Panc1 (cell line): Measurements from ENCODE around the gene ANK3. TPM values are rescaled to one million over a fixed set of nuclear protein-coding genes. Genes with fewer than 3 reads are reported as not detected.

Experiments
- ATAC-seq: fragments of 200-7000 bp; cut with Tn5 transposase; 2 replicates; pipeline ENCODE4 v1.9.1; 2020; ENCODE audit warnings: mild to moderate bottlenecking, moderate library complexity
- BruUV-seq: library from RNA; stranded (reverse); fragments of 400-500 nt; replicated peaks from 2 replicates; lab custom pipeline; 2021; lab: Mats Ljungman, UMichigan
- CTCF ChIA-PET: fragments of 300-600 bp; sonication (Branson Sonifier 250); formaldehyde crosslinking; loops from one replicate; lab custom pipeline; 2022; ENCODE audit warnings: antibody characterized with exemption; lab: Charles Lee
- POLR2A ChIA-PET: fragments of 300-600 bp; sonication (Branson Sonifier 250); formaldehyde crosslinking; loops from one replicate; lab custom pipeline; 2022; ENCODE audit warnings: antibody characterized with exemption; lab: Charles Lee
- DNase-seq: peaks from one replicate; pipeline ENCODE4 v3.0.0-alpha.2; 2010; ENCODE audit warnings: low read depth, low spot score
- H3K27ac ChIP-seq: 2 replicates; pipeline ENCODE4 v1.5.1; 2011; ENCODE audit warnings: mild to moderate bottlenecking, low read length, inconsistent platforms
- H3K27me3 ChIP-seq: fragments of 200-500 bp; sonication (Bioruptor generic); 2 replicates; pipeline ENCODE4 v1.6.0; 2014; ENCODE audit warnings: low read length, inconsistent platforms; ENCODE audit not compliant: control insufficient read depth, insufficient read depth
- H3K36me3 ChIP-seq: fragments of 200-500 bp; sonication (Bioruptor generic); 2 replicates; pipeline ENCODE4 v1.5.1; 2014; ENCODE audit warnings: inconsistent platforms, mild to moderate bottlenecking, low read length, moderate library complexity; ENCODE audit not compliant: control insufficient read depth, insufficient read depth
- H3K4me1 ChIP-seq: 2 replicates; pipeline ENCODE4 v1.5.1; 2011; ENCODE audit warnings: inconsistent platforms, mild to moderate bottlenecking, low read length, moderate library complexity; ENCODE audit not compliant: control insufficient read depth, insufficient read depth
- H3K4me3 ChIP-seq, 2 experiments: 2 replicates each; pipeline ENCODE4 v1.5.1; 2011 to 2012; ENCODE audit warnings: low read depth in 2 of 2, low read length in 2 of 2, mild to moderate bottlenecking in 2 of 2, inconsistent platforms in 1 of 2, moderate library complexity in 1 of 2
- H3K9me3 ChIP-seq: fragments of 200-500 bp; sonication (Bioruptor generic); 2 replicates; pipeline ENCODE4 v1.5.1; 2014; ENCODE audit warnings: low read depth, mild to moderate bottlenecking, inconsistent platforms, low read length, moderate library complexity; ENCODE audit not compliant: control insufficient read depth, insufficient read depth
- POLR2AphosphoS5 ChIP-seq: IDR thresholded peaks from 2 replicates; pipeline ENCODE4 v1.6.1; 2012; ENCODE audit warnings: mild to moderate bottlenecking, low read depth, low read length, moderate library complexity
- SIN3A ChIP-seq: IDR thresholded peaks from 2 replicates; pipeline ENCODE4 v1.6.1; 2012; ENCODE audit warnings: low read depth, mild to moderate bottlenecking, low read length, moderate library complexity, borderline replicate concordance; ENCODE audit not compliant: insufficient read depth
- TCF7L2 ChIP-seq: IDR thresholded peaks from 2 replicates; pipeline ENCODE4 v1.6.1; 2011; ENCODE audit warnings: mild to moderate bottlenecking, low read depth, low read length, inconsistent platforms
- in situ Hi-C: cut with HindIII; loops from 2 replicates; pipeline ENCODE4 v1.10.0; 2016; ENCODE audit warnings: low sequenced_read_pairs, low pct_unique_long_range_greater_than_20kb
- intact Hi-C: fragments of 100-400 bp; cut with micrococcal nuclease; formaldehyde crosslinking; loops from one replicate; pipeline ENCODE4 v1.10.0; 2022; ENCODE audit not compliant: unreplicated experiment
- total RNA-seq: library from RNA; stranded (reverse); gene quantifications from one replicate; pipeline ENCODE4 v1.2.1, GENCODE V29; 2021; ENCODE audit not compliant: unreplicated experiment
- TF ChIP-seq, protein P1 (sequence below): fragments of 450-650 bp; IDR thresholded peaks from 2 replicates; pipeline ENCODE4 v1.5.1; 2017; ENCODE audit warnings: mild to moderate bottlenecking
- TF ChIP-seq, protein P2 (sequence below), 2 experiments: IDR thresholded peaks; 2 replicates each; pipeline ENCODE4 v1.6.1; 2011 to 2012; ENCODE audit warnings: low read depth in 2 of 2, control low read depth in 1 of 2, low read length in 1 of 2, mild to moderate bottlenecking in 1 of 2, moderate library complexity in 1 of 2; ENCODE audit not compliant: insufficient read depth in 1 of 2

Gene ANK3
- total RNA-seq, 1 experiment from 2014 or later: 2.5 TPM

DNA sequence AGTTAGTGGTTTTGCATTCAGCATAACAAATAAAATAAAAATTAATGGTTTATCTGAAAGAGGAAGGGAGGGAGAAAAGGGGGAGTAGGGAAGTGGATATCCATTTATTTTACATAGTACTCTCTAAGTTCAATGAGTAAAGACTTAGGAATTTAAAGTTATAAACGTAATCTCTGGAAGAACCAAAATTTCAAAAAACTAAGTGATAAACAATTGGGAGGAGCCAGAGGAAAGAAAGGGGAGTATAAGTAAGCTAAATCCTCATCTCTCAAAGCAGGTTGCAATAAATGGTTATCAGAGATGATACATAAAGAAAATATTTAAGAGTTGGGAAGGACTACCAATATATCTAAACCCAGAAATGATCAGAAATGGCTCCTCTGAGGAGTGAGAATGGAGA lies 46.4 kb downstream of the ANK3 start:
- ATAC-seq: no peak

DNA sequence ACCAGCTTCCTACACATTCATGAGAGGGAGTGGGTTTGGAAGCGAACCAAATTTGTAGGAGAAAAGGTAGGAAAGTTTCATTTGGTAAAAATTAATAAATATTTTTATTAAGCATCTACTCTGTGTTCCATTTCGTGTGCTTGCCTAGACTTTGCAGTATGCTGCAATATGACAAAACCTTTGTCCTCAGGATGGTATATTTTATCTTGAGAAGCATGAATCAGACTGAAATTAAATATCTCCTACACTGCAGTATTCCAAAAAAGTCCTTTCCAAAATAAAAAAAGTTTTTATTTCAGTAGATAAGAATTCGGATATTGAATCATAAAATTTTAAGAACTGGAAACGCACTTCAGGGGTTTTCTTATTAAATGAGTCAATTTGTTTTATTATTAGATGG lies 47.7 kb downstream of the ANK3 start:
- Histone ChIP-seq H3K36me3 (no peaks in the 10 kb centered on the region), H3K4me3 (no peak overlapping the region), H3K9me3 (no peaks in the 10 kb centered on the region), H3K4me1 (no peaks in the 10 kb centered on the region), H3K27ac (no peak overlapping the region), H3K27me3 (peaks cover 2% of the 10 kb centered on the region; the same call in 1 of the 2 replicates)
- no peak for ATAC-seq
- DNase-seq: no peak
- in situ Hi-C loops: no loop called here
- intact Hi-C loops: no loop called here
- ChIA-PET POLR2A (no interaction called here), CTCF (no interaction called here)
- BruUV-seq: no TSS peak
- TF ChIP-seq POLR2AphosphoS5 (no peak), SIN3A (no peak), TCF7L2 (no peak)
- TF ChIP-seq, protein P1, sequence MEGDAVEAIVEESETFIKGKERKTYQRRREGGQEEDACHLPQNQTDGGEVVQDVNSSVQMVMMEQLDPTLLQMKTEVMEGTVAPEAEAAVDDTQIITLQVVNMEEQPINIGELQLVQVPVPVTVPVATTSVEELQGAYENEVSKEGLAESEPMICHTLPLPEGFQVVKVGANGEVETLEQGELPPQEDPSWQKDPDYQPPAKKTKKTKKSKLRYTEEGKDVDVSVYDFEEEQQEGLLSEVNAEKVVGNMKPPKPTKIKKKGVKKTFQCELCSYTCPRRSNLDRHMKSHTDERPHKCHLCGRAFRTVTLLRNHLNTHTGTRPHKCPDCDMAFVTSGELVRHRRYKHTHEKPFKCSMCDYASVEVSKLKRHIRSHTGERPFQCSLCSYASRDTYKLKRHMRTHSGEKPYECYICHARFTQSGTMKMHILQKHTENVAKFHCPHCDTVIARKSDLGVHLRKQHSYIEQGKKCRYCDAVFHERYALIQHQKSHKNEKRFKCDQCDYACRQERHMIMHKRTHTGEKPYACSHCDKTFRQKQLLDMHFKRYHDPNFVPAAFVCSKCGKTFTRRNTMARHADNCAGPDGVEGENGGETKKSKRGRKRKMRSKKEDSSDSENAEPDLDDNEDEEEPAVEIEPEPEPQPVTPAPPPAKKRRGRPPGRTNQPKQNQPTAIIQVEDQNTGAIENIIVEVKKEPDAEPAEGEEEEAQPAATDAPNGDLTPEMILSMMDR: no peak
- TF ChIP-seq, protein P2, sequence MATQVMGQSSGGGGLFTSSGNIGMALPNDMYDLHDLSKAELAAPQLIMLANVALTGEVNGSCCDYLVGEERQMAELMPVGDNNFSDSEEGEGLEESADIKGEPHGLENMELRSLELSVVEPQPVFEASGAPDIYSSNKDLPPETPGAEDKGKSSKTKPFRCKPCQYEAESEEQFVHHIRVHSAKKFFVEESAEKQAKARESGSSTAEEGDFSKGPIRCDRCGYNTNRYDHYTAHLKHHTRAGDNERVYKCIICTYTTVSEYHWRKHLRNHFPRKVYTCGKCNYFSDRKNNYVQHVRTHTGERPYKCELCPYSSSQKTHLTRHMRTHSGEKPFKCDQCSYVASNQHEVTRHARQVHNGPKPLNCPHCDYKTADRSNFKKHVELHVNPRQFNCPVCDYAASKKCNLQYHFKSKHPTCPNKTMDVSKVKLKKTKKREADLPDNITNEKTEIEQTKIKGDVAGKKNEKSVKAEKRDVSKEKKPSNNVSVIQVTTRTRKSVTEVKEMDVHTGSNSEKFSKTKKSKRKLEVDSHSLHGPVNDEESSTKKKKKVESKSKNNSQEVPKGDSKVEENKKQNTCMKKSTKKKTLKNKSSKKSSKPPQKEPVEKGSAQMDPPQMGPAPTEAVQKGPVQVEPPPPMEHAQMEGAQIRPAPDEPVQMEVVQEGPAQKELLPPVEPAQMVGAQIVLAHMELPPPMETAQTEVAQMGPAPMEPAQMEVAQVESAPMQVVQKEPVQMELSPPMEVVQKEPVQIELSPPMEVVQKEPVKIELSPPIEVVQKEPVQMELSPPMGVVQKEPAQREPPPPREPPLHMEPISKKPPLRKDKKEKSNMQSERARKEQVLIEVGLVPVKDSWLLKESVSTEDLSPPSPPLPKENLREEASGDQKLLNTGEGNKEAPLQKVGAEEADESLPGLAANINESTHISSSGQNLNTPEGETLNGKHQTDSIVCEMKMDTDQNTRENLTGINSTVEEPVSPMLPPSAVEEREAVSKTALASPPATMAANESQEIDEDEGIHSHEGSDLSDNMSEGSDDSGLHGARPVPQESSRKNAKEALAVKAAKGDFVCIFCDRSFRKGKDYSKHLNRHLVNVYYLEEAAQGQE (IDR thresholded peaks at IDR 0.05; ENCODE audit: insufficient read depth in 1 of 2, low read depth in 2 of 2, low read length in 1 of 2): no peak

More for the DNA sequence above, 46.4 kb downstream of the ANK3 start:
- H3K4me1 ChIP-seq: no peaks in the 10 kb centered on the region
- H3K27me3 ChIP-seq: peaks cover 2% of the 10 kb centered on the region; the same call in 1 of the 2 replicates
- intact Hi-C loops: no loop called here
- BruUV-seq: no TSS peak
- in situ Hi-C loops: no loop called here
- no peaks in the 10 kb centered on the region for H3K36me3 ChIP-seq
- no peaks in the 10 kb centered on the region for H3K9me3 ChIP-seq
- H3K4me3 ChIP-seq: no peak overlapping the region
- no peak for TF ChIP-seq POLR2AphosphoS5
- POLR2A ChIA-PET: no interaction called here
- CTCF ChIA-PET: no interaction called here
- H3K27ac ChIP-seq: no peak overlapping the region
- DNase-seq: no peak

DNA sequence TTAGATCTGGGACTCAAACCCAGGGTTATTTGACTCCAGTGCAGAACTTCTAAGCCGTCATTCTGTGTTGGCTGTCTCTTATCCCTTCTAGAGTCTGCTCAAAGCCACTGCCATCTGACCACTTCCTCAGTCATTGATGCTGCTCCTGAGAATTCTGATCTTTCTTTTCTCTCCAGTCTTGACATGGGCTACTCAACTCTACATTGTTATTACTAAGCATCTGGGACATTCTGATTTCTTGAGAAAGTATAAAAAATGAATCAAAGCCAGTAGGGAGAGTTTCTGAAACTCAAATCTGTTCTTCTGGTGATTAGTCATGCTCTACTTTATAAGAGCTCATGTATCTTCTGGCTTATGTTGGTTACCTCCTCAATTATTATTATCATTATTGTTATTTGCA lies 48.7 kb downstream of the ANK3 start:
- in situ Hi-C loops (no loop called here), intact Hi-C loops (no loop called here)
- TF ChIP-seq, protein P2 (IDR thresholded peaks at IDR 0.05; ENCODE audit: insufficient read depth in 1 of 2, low read depth in 2 of 2, low read length in 1 of 2): no peak
- TF ChIP-seq, protein P1: no peak
- TF ChIP-seq SIN3A: no peak
- TF ChIP-seq POLR2AphosphoS5: no peak
- TF ChIP-seq TCF7L2: no peak
- DNase-seq (no peak), ATAC-seq (no peak)
- CTCF ChIA-PET: no interaction called here
- Histone ChIP-seq H3K9me3 (no peaks in the 10 kb centered on the region), H3K36me3 (no peaks in the 10 kb centered on the region), H3K27ac (no peak overlapping the region), H3K27me3 (peaks cover 2% of the 10 kb centered on the region; the same call in 1 of the 2 replicates), H3K4me1 (no peaks in the 10 kb centered on the region), H3K4me3 (no peak overlapping the region)
- no TSS peak for BruUV-seq
- POLR2A ChIA-PET: no interaction called here
